Ovary (tissue), 9 donors: ENCODE results near the gene NHLH2. TPM values are rescaled to one million over a fixed set of nuclear protein-coding genes. Genes with fewer than 3 reads are reported as not detected.

ENCODE experiments used
- DNase-seq, 5 donors: peaks; one replicate each; pipeline ENCODE4 v3.0.0-alpha.2; 2019 to 2020
- H3K27ac ChIP-seq, 2 donors: fragments of 200-600 bp; one replicate each; pipeline versions ENCODE4 v1.5.1 to v1.8.0; 2019 to 2022
- H3K27me3 ChIP-seq: fragments of 200-600 bp; one replicate; pipeline ENCODE4 v1.8.0; 2022
- H3K36me3 ChIP-seq: fragments of 200-600 bp; sonication (generic); one replicate; pipeline ENCODE4 v1.5.1; 2019
- H3K4me1 ChIP-seq: one replicate; pipeline ENCODE4 v1.8.1; 2013; ENCODE audit warnings: mild to moderate bottlenecking, moderate library complexity; ENCODE audit not compliant: insufficient read depth
- H3K4me3 ChIP-seq: fragments of 200-600 bp; sonication (generic); one replicate; pipeline ENCODE4 v1.5.1; 2017
- H3K9me3 ChIP-seq, 2 donors: fragments of 200-600 bp in 1 of 2; sonication (generic) in 1 of 2; one replicate each; pipeline versions ENCODE4 v1.5.1 to v1.8.1; 2013 to 2019; ENCODE audit warnings: mild to moderate bottlenecking in 1 of 2, moderate library complexity in 1 of 2
- CTCF ChIP-seq, 3 donors: fragments of 450-650 bp in 2 of 3; fragments of 200-600 bp in 1 of 3; IDR thresholded peaks; one replicate each; pipeline versions ENCODE4 v1.5.1 to v1.8.0; 2016 to 2022; ENCODE audit warnings: antibody characterized with exemption in 3 of 3, mild to moderate bottlenecking in 1 of 3
- EP300 ChIP-seq: sonication (generic); formaldehyde crosslinking; IDR thresholded peaks from one replicate; pipeline ENCODE4 v1.6.1; 2017; ENCODE audit warnings: antibody characterized with exemption
- POLR2A ChIP-seq: fragments of 450-650 bp; IDR thresholded peaks from one replicate; pipeline ENCODE4 v1.6.1; 2017; ENCODE audit warnings: antibody characterized with exemption, mild to moderate bottlenecking, moderate library complexity
- WGBS, 3 donors: extraction: QIAGEN DNeasy Blood & Tissue Kit in 1 of 3; methylation state at CpG; one replicate each; pipeline versions ENCODE4 v1.1.5 to v1.1.7; 2013 to 2017; 5-methylcytosine and 5-hydroxymethylcytosine counted together
- intact Hi-C, 4 donors: fragments of 100-400 bp; cut with DNase I; formaldehyde crosslinking; loops; one replicate each; pipeline versions ENCODE4 v1.11.0 to v1.15.1; 2022 to 2023
- polyA plus RNA-seq, 2 donors: library from polyadenylated mRNA; stranded (reverse); fragments of 200-250 nt in 1 of 2; fragments of 350-450 nt in 1 of 2; fragmentation: Illumina TruSeq in 1 of 2; extraction: RNeasy Lipid Tissue Mini Kit (QIAGEN cat#74804) in 1 of 2; gene quantifications; one replicate each; pipeline ENCODE4 v1.2.3, GENCODE V29; 2013 to 2014
- total RNA-seq, 7 donors: library from RNA; depleted of rRNA in 2 of 7; stranded (reverse); fragments of >200 nt in 2 of 7; fragmentation: NEBNext Ultra II Directional in 3 of 7; extraction: Animal tissue kit (Norgen Biotek cat#: 25700) in 3 of 7; gene quantifications; one replicate each; pipeline versions ENCODE4 v1.1.0 to v1.2.4, GENCODE V29; 2016 to 2023
- donor health status: DM: no; HTN: no; CAD: no; lungs with moderate emphysema.
- donor health status: DM: no; HTN: no; CAD: no.
- donor health status: Bipolar disorder and iron deficiency.
- donor health status: DM: yes; HTN: yes; CAD: no.
- donor health status: DM: no; HTN: no; CAD: no.
- donor health status: DM: yes; HTN: yes; CAD: no.

Gene NHLH2
- total and polyA plus RNA-seq, 9 donors: not detected

- intact Hi-C loops: no loop called here
- Histone ChIP-seq H3K4me1 (no peaks in the 10 kb centered on the region), H3K27me3 (no peaks in the 10 kb centered on the region), H3K27ac (no peak overlapping the region), H3K36me3 (no peaks in the 10 kb centered on the region), H3K4me3 (no peak overlapping the region), H3K9me3 (no peaks in the 10 kb centered on the region)
- DNase-seq: no peak
- WGBS, 3 donors: 21 to 44% (median 25%) methylated on average over 4 of the region's 4 CpGs
- TF ChIP-seq EP300 (no peak), POLR2A (no peak), CTCF (IDR thresholded peaks at IDR 0.05) (no peak)
Measured at GRCh38 chr1:115865704-115866380, 24.9 kb upstream of the NHLH2 start.

GRCh38 chr1:115862403-115862802 is 21.5 kb upstream of the NHLH2 start:
- intact Hi-C loops: no loop called here
- 76 to 79% (median 78%) methylated on average over 7 of the region's 7 CpGs for WGBS, 3 donors
- Histone ChIP-seq H3K4me3 (no peak overlapping the region), H3K36me3 (no peaks in the 10 kb centered on the region), H3K9me3 (no peaks in the 10 kb centered on the region), H3K27me3 (no peaks in the 10 kb centered on the region), H3K27ac (no peak overlapping the region), H3K4me1 (no peaks in the 10 kb centered on the region)
- DNase-seq: no peak
- TF ChIP-seq CTCF (IDR thresholded peaks at IDR 0.05) (no peak), POLR2A (no peak), EP300 (no peak)

- H3K27ac ChIP-seq: no peak overlapping the region
- H3K36me3 ChIP-seq: no peaks in the 10 kb centered on the region
- intact Hi-C loops: no loop called here
- 59 to 84% (median 66%) methylated on average over 2 of the region's 2 CpGs for whole genome bisulfite sequencing, 3 donors
- no peak for DNase-seq
- TF ChIP-seq POLR2A (no peak), CTCF (IDR thresholded peaks at IDR 0.05) (no peak), EP300 (no peak)
- no peak overlapping the region for H3K4me3 ChIP-seq
- H3K27me3 ChIP-seq: no peaks in the 10 kb centered on the region
- H3K4me1 ChIP-seq: no peaks in the 10 kb centered on the region
- H3K9me3 ChIP-seq: no peaks in the 10 kb centered on the region
Measured at GRCh38 chr1:115854005-115854404, 13.1 kb upstream of the NHLH2 start.

- H3K9me3 ChIP-seq: no peaks in the 10 kb centered on the region
- H3K27ac ChIP-seq: no peak overlapping the region
- no peak overlapping the region for H3K4me3 ChIP-seq
- no peak for DNase-seq
- H3K36me3 ChIP-seq: no peaks in the 10 kb centered on the region
- no peaks in the 10 kb centered on the region for H3K27me3 ChIP-seq
- WGBS, 3 donors: 79 to 83% (median 79%) methylated on average over 2 of the region's 2 CpGs
- intact Hi-C loops: no loop called here
- TF ChIP-seq POLR2A: no peak
- no peak for TF ChIP-seq EP300
- no peak for TF ChIP-seq CTCF (IDR thresholded peaks at IDR 0.05)
- H3K4me1 ChIP-seq: no peaks in the 10 kb centered on the region
Measured at GRCh38 chr1:115850937-115851336, 10.0 kb upstream of the NHLH2 start.
